ENCODE results near the gene MERTK.

Gene MERTK

GRCh38 chr2:112073875-112074274, 175.5 kb downstream of the MERTK start:
- DNase-seq (ENCODE audit: low spot score) (no peak), FAIRE-seq (no peak)

- DNase-seq (ENCODE audit: low spot score) (no peak), FAIRE-seq (no peak)
These were observed 176.1 kb downstream of the MERTK start for GRCh38 chr2:112074506-112074905.

- FAIRE-seq (no peak), DNase-seq (ENCODE audit: low spot score) (no peak)
These were observed 177.3 kb downstream of the MERTK start for GRCh38 chr2:112075490-112076260.

GRCh38 chr2:112077814-112078213, 179.4 kb downstream of the MERTK start:
- FAIRE-seq (no peak), DNase-seq (ENCODE audit: low spot score) (no peak)
